HL-60/S4 (cell line): ENCODE data around the gene ATPAF2.
"Not testable (repeated sequence)": the region's sequence is repeated elsewhere in the genome, so short reads cannot be mapped to it uniquely, and the experiment has no call there.

Experiments used
- in situ Hi-C: fragments of 300-500 bp; cut with MboI; formaldehyde crosslinking; loops from 2 replicates; pipeline ENCODE4 v1.14.3; 2022; ENCODE audit warnings: low sequenced_read_pairs

Gene ATPAF2

GRCh38 chr17:18015593-18015992 is 23.4 kb downstream of the ATPAF2 start:
- in situ Hi-C loops = no loop called here

GRCh38 chr17:18014006-18014405 is 25.0 kb downstream of the ATPAF2 start:
- in situ Hi-C loops = no loop called here

GRCh38 chr17:18011286-18011685 is 27.7 kb downstream of the ATPAF2 start:
- in situ Hi-C loops = no loop called here

GRCh38 chr17:18009609-18010420 is 29.2 kb downstream of the ATPAF2 start:
- in situ Hi-C loops = no loop called here

GRCh38 chr17:18008496-18009268 is 30.3 kb downstream of the ATPAF2 start:
- in situ Hi-C loops = no loop called here

GRCh38 chr17:18006495-18007239 is 32.3 kb downstream of the ATPAF2 start:
- in situ Hi-C loops = no loop called here

- in situ Hi-C loops = no loop called here
These were observed 33.5 kb downstream of the ATPAF2 start for GRCh38 chr17:18005496-18005895.

- in situ Hi-C loops = no loop called here
These were observed 34.1 kb downstream of the ATPAF2 start for GRCh38 chr17:18004884-18005305.

- in situ Hi-C loops = no loop called here
These were observed 34.6 kb downstream of the ATPAF2 start for GRCh38 chr17:18004345-18004744.

GRCh38 chr17:18002171-18002570 is 36.8 kb downstream of the ATPAF2 start:
- in situ Hi-C loops = no loop called here

- in situ Hi-C loops = no loop called here
These were observed 38.9 kb downstream of the ATPAF2 start for GRCh38 chr17:18000030-18000408.

- in situ Hi-C loops = no loop called here
These were observed 39.5 kb downstream of the ATPAF2 start for GRCh38 chr17:17999364-18000029.

GRCh38 chr17:17998934-17999333 is 40.0 kb downstream of the ATPAF2 start:
- in situ Hi-C loops = no loop called here

GRCh38 chr17:17995887-17996286 is 43.1 kb downstream of the ATPAF2 start:
- in situ Hi-C loops = not testable (repeated sequence)

- in situ Hi-C loops = no loop called here
These were observed 44.5 kb downstream of the ATPAF2 start for GRCh38 chr17:17994271-17995069.

GRCh38 chr17:17993852-17994251 is 45.1 kb downstream of the ATPAF2 start:
- in situ Hi-C loops = no loop called here

- in situ Hi-C loops = no loop called here
These were observed 45.6 kb downstream of the ATPAF2 start for GRCh38 chr17:17993366-17993765.

- in situ Hi-C loops = no loop called here
These were observed 48.7 kb downstream of the ATPAF2 start for GRCh38 chr17:17990282-17990681.

- in situ Hi-C loops = no loop called here
These were observed 49.4 kb downstream of the ATPAF2 start for GRCh38 chr17:17989618-17990017.

- in situ Hi-C loops = no loop called here
These were observed 49.9 kb downstream of the ATPAF2 start for GRCh38 chr17:17989081-17989480.
